NCI-H2227 treated with DMSO at 0.1 percent for 48 hours (cell line): ENCODE results near the gene UTS2B.

ENCODE experiments used
- DNase-seq: peaks from one replicate; lab custom pipeline; 2025; lab: John Stamatoyannopoulos, UW

The UTS2B gene

GRCh38 chr3:191352014-191352413 lies 21.7 kb upstream of the UTS2B start:
- no peak for DNase-seq

GRCh38 chr3:191350396-191351090 lies 20.2 kb upstream of the UTS2B start:
- no peak for DNase-seq

DNA sequence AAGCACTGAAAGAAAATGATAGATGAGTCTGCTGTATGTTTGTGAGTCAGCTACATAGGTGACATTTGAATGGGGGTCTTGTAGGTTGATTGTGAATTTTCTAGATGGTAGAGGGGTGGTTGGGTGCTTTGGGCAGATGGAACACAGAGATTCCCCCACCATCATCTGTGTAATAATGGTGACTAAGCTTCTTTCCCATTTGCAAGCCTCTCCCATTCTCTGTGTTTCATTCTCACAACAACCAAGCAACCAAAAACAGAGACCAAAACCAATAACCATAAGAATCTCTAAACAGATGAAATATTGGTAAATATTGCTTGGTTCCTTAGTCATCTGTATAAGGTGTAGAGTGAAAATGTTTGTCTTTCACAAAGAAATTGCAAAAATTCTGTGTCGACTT lies 17.8 kb upstream of the UTS2B start:
- no peak for DNase-seq

DNA sequence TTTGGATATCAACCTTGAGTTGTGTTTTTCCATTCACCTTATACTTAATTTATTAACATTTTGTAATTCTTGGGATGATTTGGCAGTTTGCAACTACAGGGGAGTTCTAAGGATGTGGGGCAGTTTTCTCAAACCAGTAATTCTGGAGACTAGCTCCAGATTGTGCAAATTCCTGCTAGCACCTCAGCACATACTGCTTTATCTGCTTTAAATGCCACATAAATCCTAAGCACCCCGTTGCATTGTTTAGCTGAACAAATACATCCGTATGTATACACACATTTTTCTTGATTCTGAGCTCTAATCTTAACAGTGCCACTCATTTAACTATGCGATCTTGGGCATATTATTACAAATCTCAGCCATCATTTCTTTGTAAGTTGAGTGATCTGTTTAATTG lies 16.9 kb upstream of the UTS2B start:
- no peak for DNase-seq

DNA sequence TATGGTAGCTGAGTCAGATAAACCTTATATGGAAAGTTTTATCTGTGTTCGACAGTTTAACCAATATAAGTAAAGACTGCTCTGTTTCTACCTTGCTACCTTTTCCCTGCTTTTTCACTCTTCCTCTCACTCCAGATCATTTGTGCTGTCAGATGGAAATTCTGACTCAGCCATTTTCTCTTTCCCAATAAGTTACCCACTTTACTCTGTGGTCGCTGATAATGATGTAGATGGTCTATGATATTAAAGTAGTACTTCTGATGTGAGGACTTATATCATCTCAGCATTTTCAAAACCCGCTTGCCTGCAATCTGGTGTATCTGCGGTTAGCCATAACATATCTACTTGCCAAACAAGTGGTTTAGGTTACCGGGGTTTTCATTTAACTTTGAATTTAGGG lies 15.0 kb upstream of the UTS2B start:
- no peak for DNase-seq

DNA sequence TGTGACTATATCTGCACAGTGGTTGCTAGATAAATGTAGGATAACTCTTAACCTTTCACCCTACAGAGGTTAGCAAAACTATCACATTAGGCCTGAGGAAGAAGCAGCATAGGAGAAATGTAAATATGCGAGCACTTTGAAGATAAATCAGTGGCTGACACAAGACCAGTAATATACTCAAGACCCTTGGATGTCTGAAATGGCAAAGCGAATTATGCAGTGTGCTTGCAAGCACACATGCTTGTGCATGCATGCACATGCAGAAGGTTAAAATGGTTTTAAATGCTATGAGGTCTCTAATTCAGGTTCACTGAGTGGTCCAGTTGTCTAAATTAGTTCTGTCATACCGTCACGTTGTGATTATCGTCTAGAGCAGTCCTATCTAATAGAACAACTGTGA lies 13.6 kb upstream of the UTS2B start:
- DNase-seq, result no peak

DNA sequence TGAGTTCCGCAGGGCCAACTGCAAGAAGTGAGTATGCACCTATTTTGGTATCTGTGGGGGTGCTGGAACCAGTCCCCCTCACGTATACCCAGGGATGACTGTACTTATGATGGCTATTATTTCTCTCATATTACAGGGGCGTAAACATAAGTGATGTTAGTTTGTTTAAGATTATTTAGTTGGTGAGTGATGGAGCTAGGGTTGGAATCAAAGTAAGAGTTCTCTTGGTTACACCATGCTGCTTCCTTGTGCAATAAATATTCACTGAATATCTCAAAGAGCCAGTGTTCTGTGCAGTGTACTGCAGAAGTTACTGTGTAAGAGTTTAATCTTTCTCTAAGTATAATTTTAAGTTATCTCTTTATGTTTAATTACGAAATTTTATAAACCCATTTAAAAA lies 12.8 kb upstream of the UTS2B start:
- DNase-seq, result no peak

DNA sequence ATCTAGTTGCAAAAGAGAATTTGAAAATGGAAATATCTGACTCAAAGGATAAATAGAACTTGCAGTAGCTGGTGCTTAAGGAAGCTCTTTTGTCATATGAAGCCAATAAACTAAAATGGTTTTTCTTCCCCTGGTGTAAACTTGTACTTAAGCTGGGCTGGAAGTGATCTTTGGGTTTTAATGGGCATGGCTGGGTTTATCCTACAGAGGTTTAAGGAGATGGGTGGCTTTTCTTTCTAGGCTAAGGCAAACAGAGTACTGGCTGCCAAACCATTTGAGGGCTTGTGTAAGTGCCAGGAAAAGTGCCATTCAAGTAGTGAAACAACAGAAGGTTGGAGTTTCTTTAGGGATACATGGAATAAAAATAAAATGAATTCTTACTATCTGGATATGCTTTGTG lies 12.1 kb upstream of the UTS2B start:
- no peak for DNase-seq

DNA sequence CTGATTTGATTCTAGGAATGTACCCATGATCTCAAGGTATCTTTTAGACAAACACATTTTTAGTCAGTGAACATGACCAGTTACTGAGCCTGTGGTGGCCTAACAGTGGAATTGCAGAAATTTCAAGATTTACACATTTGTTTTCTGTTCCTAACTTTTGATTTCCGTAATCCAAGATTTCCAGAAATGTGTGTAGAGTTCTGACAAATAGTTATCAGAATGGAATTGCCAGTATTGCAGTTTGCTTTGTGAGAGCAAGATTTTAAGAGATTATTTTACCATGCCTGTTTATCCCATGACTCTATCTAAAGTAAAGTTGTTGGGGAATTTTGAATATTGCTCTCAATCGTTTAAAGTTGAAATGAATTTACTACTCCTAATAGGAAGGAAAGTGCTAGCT lies 11.7 kb upstream of the UTS2B start:
- no peak for DNase-seq

GRCh38 chr3:191340966-191341365 lies 10.6 kb upstream of the UTS2B start:
- no peak for DNase-seq

GRCh38 chr3:191340351-191340750 lies 10.0 kb upstream of the UTS2B start:
- DNase-seq, result no peak

- DNase-seq, result no peak
Observed at GRCh38 chr3:191339316-191339917, 9.1 kb upstream of the UTS2B start.

DNA sequence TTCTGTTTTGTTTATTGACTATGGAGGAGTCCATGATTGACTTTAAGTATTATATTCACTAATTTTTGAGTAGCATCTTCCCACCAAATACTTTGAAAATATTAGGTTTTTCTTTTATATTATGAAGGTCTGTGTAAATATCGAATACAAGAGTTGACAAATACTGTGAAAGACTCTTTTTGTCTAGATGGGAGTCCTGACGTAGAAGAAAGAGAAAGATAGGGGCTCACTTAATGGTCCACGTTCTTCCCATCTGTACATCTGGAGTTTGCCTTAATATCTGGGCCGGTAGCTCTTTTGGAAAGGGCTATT lies 7.8 kb upstream of the UTS2B start:
- no peak for DNase-seq

DNA sequence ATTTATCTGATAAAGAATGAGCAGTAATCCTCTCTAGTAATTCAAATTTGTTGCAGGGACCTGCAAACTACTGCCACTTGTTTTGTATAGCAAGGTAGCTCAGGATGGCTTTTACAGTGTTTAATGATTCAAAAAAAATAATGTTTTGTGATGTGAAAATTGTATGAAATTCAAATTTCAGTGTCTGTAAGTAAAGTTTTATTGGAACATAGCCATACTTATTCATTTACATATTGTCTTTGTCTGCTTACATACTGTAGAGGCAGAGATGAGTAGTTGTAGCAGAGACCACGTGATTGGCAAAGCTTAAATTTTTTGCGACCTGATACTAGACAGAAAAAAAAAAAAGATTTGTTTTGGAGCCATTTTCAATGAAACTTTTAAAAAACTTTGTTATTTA lies 6.5 kb upstream of the UTS2B start:
- DNase-seq, result no peak

GRCh38 chr3:191334346-191334893 lies 4.1 kb upstream of the UTS2B start:
- no peak for DNase-seq

- no peak for DNase-seq
Observed at GRCh38 chr3:191333298-191333880, 3.1 kb upstream of the UTS2B start.

DNA sequence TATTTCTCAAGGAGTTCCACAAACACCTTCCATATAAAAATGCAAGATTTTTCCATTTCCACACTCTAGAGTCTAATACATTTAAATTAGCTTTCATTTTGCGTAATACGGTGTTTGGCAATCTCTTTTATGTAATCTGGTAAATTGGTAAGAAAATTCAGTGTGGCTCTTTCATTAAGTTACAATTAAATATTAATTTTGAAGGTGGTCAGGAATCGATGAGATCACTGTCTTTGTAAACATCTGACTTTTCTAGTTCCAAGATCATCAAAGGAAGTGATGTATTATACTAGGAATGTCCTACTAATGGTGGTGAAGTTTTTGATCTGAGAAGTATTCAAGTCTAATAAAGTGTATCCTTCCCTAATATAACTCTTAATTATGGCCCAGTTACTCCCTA lies 1.1 kb upstream of the UTS2B start:
- DNase-seq, result no peak

DNA sequence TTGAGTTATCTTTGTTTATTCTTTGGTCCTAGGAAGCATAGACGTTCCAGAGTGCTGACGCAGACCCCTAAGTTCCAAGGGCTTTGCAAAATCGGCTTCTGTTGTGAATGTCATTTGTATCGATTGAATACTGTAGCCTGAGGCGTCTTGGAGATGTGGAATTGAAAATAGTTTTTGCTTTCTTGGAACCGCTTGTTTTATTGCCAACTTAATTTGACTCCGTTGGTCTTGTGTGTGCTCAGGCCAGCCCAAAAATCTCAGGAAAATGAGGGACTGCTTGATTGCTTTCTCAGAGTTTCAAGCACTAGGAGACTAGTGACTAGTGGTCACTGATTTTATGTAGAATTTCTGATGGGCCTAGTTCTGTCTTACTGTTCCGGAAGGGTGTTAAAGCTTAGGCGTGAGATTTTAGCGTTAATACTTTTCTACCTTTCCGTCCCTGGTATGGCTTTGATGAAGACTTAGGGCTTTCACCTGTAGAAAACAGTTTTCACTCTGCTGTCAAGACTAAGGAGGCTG lies 263 bp upstream of the UTS2B start:
- DNase-seq, result no peak

DNA sequence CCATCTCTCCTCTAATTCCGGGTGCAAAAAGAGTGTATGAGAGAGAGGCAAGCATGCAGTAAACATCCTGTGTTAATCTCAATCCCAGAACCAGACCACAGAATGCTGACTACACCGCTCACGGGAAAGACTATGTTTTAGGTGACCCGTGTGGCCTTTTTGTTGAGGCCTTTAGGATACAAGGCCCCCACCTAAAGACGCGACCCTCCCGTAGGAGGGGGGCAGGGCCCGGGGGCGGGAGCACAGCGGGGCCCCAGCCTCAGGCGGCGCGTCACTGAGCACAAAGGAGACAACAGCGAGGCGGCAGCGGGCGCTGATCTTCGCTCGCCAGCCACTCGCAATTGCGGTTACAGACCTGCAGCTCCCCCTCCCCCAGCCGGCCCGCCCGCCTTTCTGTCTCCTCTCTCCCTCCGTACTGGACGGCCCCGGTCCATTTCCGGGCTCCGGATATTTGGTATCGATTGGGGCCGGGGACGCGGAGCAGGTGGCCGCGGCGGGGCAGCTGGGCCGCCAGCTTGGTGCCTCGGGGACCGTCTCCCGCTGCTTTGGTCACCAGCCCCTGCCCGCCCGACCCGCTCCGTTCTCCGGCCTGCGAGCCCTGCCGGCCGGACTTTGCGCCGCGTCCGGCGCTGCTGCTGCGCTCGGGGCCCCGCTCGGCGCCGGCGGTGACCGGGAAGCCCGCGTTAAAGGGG lies 1.2 kb downstream of the UTS2B start, which contains the start of gene CCDC50:
Gene CCDC50 (plus strand): TSS at position 433 of the 692 bp plus-strand sequence. CDS start 281 bp downstream, outside the sequence.
- peak; percentile 79 for DNase-seq

DNA sequence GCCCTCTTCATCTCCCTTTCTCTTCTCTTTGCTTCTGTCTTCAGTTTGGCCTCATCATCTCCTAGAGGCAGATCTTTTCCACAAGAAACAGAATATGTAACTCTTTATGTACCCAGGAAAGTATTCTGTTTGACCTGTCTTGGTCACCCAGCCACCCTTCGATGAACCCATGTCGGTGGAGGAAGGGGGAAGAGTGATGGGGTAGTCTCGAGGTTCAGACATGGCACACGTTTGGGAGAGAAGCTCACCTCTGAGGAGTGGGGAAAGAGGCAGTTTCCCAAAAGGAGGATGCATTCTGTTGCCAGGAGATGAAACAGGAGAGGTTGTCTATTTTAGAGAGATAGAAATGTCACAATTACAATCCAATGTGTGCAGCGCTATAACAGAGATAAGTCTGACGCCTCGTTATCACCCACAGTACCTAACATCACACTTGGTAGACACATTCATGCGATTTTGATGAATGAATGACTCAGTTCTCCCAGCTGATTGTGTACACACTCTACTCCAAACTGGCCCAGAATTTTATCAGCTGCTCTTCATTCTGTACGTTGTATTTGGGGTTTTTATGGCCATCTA lies 1.9 kb downstream of the UTS2B start:
- peak; percentile 18 for DNase-seq

DNA sequence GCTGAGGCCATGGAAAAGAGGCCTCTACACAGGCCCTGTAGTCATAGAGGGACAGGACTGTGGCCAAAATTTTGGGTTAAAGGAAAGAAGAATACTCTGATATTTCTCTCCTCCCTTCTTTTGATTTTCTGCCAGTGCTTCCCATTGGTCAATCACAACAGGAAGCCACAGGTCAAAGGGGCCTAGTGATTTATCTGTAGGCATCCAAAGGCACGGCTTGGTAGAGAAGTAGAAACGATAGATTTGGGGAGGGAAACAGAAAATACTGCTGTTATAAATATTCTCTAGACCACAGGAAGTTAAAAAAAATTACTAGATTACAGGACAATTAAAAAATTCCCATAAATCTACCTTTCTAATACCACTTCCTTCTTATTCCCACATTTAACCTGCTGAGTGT lies 2.8 kb downstream of the UTS2B start:
- no peak for DNase-seq

- no peak for DNase-seq
Observed at GRCh38 chr3:191324936-191325335, 5.4 kb downstream of the UTS2B start.
